B cell (primary cell): ENCODE results near the gene RIC8A. TPM values are rescaled to one million over a fixed set of nuclear protein-coding genes. Genes with fewer than 3 reads are reported as not detected.

ENCODE experiments used
- ATAC-seq: fragments of 200-7000 bp; cut with Tn5 transposase; one replicate; pipeline ENCODE4 v1.10.0; 2021; ENCODE audit warnings: low read depth, mild to moderate bottlenecking, moderate number of reproducible peaks, moderate library complexity
- CTCF ChIA-PET: fragments of 350-600 bp; sonication (Branson Sonifier 250); formaldehyde crosslinking; loops from one replicate; lab custom pipeline; 2021; ENCODE audit warnings: antibody characterized with exemption, inconsistent platforms; lab: Charles Lee
- POLR2A ChIA-PET: fragments of 350-600 bp; sonication (Branson Sonifier 250); formaldehyde crosslinking; loops from one replicate; lab custom pipeline; 2021; ENCODE audit warnings: antibody characterized with exemption; lab: Charles Lee
- DNase-seq: peaks from one replicate; pipeline ENCODE4 v3.0.0; 2013
- H2AFZ ChIP-seq: 2 replicates; pipeline ENCODE4 v1.6.1; 2012; ENCODE audit warnings: mild to moderate bottlenecking, low read depth, low read length; ENCODE audit not compliant: insufficient read depth, poor library complexity, severe bottlenecking
- H3K27ac ChIP-seq, 2 donors: 1 replicate in 1 of 2; 2 replicates in 1 of 2; pipeline ENCODE4 v1.5.1; 2012 to 2013; ENCODE audit warnings: low read length in 2 of 2, mild to moderate bottlenecking in 2 of 2, moderate library complexity in 1 of 2
- H3K27me3 ChIP-seq, 4 experiments: fragments of 200-600 bp in 1 of 4; sonication (generic) in 1 of 4; replicated peaks in 1 of 4; 1 replicate in 2 of 4; 2 replicates in 2 of 4; pipeline versions ENCODE4 v1.6.1 to v1.7.0; 2013 to 2016; ENCODE audit warnings: low read length in 3 of 4, mild to moderate bottlenecking in 2 of 4, mixed read lengths in 1 of 4, moderate library complexity in 1 of 4; ENCODE audit not compliant: insufficient read depth in 4 of 4, control insufficient read depth in 3 of 4; ENCODE audit errors: control extremely low read depth in 1 of 4
- H3K36me3 ChIP-seq, 2 experiments: replicated peaks in 1 of 2; 1 replicate in 1 of 2; 2 replicates in 1 of 2; pipeline versions ENCODE4 v1.6.1 to v1.7.1; 2013; ENCODE audit warnings: low read length in 1 of 2; ENCODE audit not compliant: insufficient read depth in 2 of 2, control insufficient read depth in 1 of 2; ENCODE audit errors: control extremely low read depth in 1 of 2, extremely low read depth in 1 of 2
- H3K4me1 ChIP-seq, 2 donors: fragments of 200-600 bp in 1 of 2; sonication (generic) in 1 of 2; 1 replicate in 1 of 2; 2 replicates in 1 of 2; pipeline versions ENCODE4 v1.5.1 to v1.6.1; 2013 to 2017; ENCODE audit warnings: low read length in 2 of 2; ENCODE audit not compliant: control insufficient read depth in 2 of 2, insufficient read depth in 2 of 2
- H3K4me2 ChIP-seq: replicated peaks from 2 replicates; pipeline ENCODE3; 2012; ENCODE audit warnings: mild to moderate bottlenecking, low read depth, low read length; ENCODE audit not compliant: poor library complexity, severe bottlenecking
- H3K4me3 ChIP-seq, 5 experiments: fragments of 200-600 bp in 1 of 5; sonication (generic) in 1 of 5; 1 replicate in 3 of 5; 2 replicates in 2 of 5; pipeline versions ENCODE4 v1.5.1 to v1.7.0; 2011 to 2016; ENCODE audit warnings: low read length in 4 of 5, mild to moderate bottlenecking in 4 of 5, low read depth in 2 of 5, control low read depth in 1 of 5, moderate library complexity in 1 of 5; ENCODE audit not compliant: insufficient read depth in 1 of 5; ENCODE audit errors: control extremely low read depth in 1 of 5, extremely low read depth in 1 of 5
- H3K79me2 ChIP-seq: fragments of 200-600 bp; sonication (generic); one replicate; pipeline ENCODE4 v1.6.0; 2016; ENCODE audit warnings: low read length; ENCODE audit not compliant: control insufficient read depth, insufficient read depth
- H3K9ac ChIP-seq: fragments of 200-600 bp; sonication (generic); 2 replicates; pipeline ENCODE4 v1.6.1; 2017; ENCODE audit warnings: mild to moderate bottlenecking, low read length, moderate library complexity
- H3K9me3 ChIP-seq, 3 donors: one replicate each; pipeline versions ENCODE4 v1.6.1 to v1.7.1; 2013; ENCODE audit warnings: low read length in 2 of 3; ENCODE audit not compliant: control insufficient read depth in 2 of 3, insufficient read depth in 1 of 3; ENCODE audit errors: control extremely low read depth in 1 of 3
- H4K20me1 ChIP-seq: 2 replicates; pipeline ENCODE4 v1.6.0; 2012; ENCODE audit warnings: mild to moderate bottlenecking, low read length; ENCODE audit not compliant: insufficient read depth, control insufficient read depth, poor library complexity, severe bottlenecking
- H3K27ac Mint-ChIP-seq: one replicate; pipeline ENCODE4 v1.8.0; 2021; ENCODE audit warnings: mixed read lengths
- H3K27me3 Mint-ChIP-seq: one replicate; pipeline ENCODE4 v1.8.0; 2021; ENCODE audit warnings: mixed read lengths
- H3K4me1 Mint-ChIP-seq: one replicate; pipeline ENCODE4 v1.8.0; 2021; ENCODE audit warnings: mixed read lengths
- H3K4me3 Mint-ChIP-seq: one replicate; pipeline ENCODE4 v1.8.0; 2021; ENCODE audit warnings: mixed read lengths
- H3K9me3 Mint-ChIP-seq: one replicate; pipeline ENCODE4 v1.8.0; 2022; ENCODE audit warnings: mixed read lengths; ENCODE audit not compliant: insufficient read depth
- EZH2 ChIP-seq: IDR thresholded peaks from 2 replicates; pipeline ENCODE4 v1.6.1; 2012; ENCODE audit warnings: borderline replicate concordance, low read depth, mild to moderate bottlenecking, moderate library complexity, low read length; ENCODE audit not compliant: insufficient read depth, poor library complexity, severe bottlenecking
- WGBS: methylation state at CpG from one replicate; pipeline ENCODE4 v1.1.5; 2013; ENCODE audit warnings: missing lambda C conversion rate; ENCODE audit not compliant: insufficient coverage; 5-methylcytosine and 5-hydroxymethylcytosine counted together
- intact Hi-C: fragments of 100-400 bp; cut with micrococcal nuclease; formaldehyde crosslinking; loops from one replicate; pipeline ENCODE4 v1.10.0; 2022
- polyA plus RNA-seq: library from polyadenylated mRNA; depleted of rRNA; stranded (reverse); fragments of >200 nt; gene quantifications from 2 replicates; pipeline ENCODE4 v1.2.3, GENCODE V29; 2012
- total RNA-seq, 2 donors: library from RNA; stranded (reverse); fragments of 120-200 nt in 1 of 2; gene quantifications; 1 replicate in 1 of 2; 2 replicates in 1 of 2; pipeline versions ENCODE4 v1.2.3 to v1.2.4, GENCODE V29; 2013 to 2022
- TF ChIP-seq, protein P1 (sequence below): fragments of 200-600 bp; IDR thresholded peaks from one replicate; pipeline ENCODE4 v1.8.0; 2022; ENCODE audit warnings: antibody characterized with exemption, mild to moderate bottlenecking

Gene RIC8A
- total and polyA plus RNA-seq, 2 donors (not counting 1 experiment from before 2014, with no cell fraction given), result 100 to 102 TPM

DNA sequence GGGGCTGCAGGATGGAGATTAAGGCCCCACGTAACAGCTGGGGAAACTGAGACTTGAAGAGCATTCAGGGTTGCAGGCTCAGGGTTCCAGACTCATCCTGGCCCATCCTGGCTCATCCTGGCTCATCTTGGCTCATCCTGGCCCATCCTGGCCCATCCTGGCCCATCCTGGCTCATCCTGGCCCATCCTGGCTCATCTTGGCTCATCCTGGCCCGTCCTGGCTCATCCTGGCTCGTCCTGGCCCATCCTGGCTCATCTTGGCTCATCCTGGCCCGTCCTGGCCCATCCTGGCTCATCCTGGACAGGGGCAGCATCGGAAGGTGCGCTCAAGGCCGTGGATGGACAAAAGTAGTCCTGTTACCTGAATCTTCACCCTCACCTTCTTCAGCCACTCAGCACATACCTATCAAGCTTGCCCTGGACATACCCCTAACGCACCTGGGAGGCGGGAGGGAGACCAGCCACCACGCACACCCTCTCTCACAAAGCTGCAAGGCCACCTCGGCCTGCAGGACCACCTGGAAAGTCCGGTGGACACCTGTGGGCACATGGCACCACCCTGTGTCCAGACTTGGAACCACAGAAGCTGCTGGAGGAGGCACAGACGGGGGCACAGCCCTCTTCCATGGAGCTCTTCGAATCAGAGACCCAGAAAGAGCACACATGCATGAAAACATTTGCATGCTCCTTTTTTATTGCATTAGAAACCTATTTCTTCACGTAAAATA lies 50.4 kb downstream of the RIC8A start:
- DNase-seq (no peak), ATAC-seq (peak; percentile 36)
- TF ChIP-seq EZH2, result no peak
- TF ChIP-seq, protein P1, sequence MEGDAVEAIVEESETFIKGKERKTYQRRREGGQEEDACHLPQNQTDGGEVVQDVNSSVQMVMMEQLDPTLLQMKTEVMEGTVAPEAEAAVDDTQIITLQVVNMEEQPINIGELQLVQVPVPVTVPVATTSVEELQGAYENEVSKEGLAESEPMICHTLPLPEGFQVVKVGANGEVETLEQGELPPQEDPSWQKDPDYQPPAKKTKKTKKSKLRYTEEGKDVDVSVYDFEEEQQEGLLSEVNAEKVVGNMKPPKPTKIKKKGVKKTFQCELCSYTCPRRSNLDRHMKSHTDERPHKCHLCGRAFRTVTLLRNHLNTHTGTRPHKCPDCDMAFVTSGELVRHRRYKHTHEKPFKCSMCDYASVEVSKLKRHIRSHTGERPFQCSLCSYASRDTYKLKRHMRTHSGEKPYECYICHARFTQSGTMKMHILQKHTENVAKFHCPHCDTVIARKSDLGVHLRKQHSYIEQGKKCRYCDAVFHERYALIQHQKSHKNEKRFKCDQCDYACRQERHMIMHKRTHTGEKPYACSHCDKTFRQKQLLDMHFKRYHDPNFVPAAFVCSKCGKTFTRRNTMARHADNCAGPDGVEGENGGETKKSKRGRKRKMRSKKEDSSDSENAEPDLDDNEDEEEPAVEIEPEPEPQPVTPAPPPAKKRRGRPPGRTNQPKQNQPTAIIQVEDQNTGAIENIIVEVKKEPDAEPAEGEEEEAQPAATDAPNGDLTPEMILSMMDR, result no peak
- ChIA-PET CTCF (interaction anchor here (0.6 to 2.8 kb wide), 10 partner anchors 8 to 91 kb away, joined by 3 to 16 read pairs (median 4); no protein-coding TSS in a partner anchor), POLR2A (interaction anchor here (0.6 to 2.3 kb wide), 7 partner anchors 9 to 97 kb away, joined by 3 to 34 read pairs (median 3); partner anchors contain the start of genes PSMD13 and SIRT3)
- H3K4me3 ChIP-seq, result no peak overlapping the region
- intact Hi-C loops, result no loop called here
- peaks cover 33% of the 10 kb centered on the region for H3K4me1 Mint-ChIP-seq
- no peaks in the 10 kb centered on the region for H3K27me3 ChIP-seq
- peak overlapping the region; percentile 59 for H2AFZ ChIP-seq
- no peak overlapping the region for H3K27ac ChIP-seq
- no peaks in the 10 kb centered on the region for H3K27me3 Mint-ChIP-seq
- H4K20me1 ChIP-seq, result no peaks in the 10 kb centered on the region
- peak overlapping the region; percentile 44 for H3K4me3 Mint-ChIP-seq
- H3K9ac ChIP-seq, result no peak overlapping the region
- H3K36me3 ChIP-seq, result peaks cover 0 to 6% of the 10 kb centered on the region in 2 experiments
- H3K9me3 ChIP-seq, result peaks cover 2 to 11% (median 4%) of the 10 kb centered on the region in 3 donors
- H3K9me3 Mint-ChIP-seq, result peaks cover 5% of the 10 kb centered on the region
- WGBS, result 87% methylated on average over 13 of the region's 15 CpGs
- H3K4me1 ChIP-seq, result peaks cover 17 to 22% of the 10 kb centered on the region in 2 donors
- H3K79me2 ChIP-seq, result no peaks in the 10 kb centered on the region
- H3K4me2 ChIP-seq, result peak overlapping the region; percentile 38
- peak overlapping the region; percentile 78 for H3K27ac Mint-ChIP-seq

DNA sequence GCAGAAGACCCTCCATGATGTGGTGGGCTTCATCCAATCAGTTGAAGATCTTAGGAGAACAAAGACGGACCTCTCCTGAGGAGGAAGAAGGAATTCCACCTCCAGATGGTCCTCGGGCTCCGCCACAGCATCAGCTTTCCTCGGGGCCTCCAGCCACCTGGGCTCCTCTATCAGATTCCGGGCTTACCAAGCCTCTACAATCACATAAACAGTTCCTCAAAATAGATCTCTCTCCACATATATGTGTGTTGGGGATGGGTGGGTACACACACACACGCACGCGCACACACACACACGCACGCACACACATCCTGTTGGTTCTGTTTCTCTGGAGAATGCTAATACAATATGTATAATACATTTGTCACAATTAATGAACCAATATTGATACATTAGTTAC lies 51.9 kb downstream of the RIC8A start:
- H3K4me2 ChIP-seq, result no peak overlapping the region
- intact Hi-C loops, result no loop called here
- peaks cover 5% of the 10 kb centered on the region for H3K9me3 Mint-ChIP-seq
- H3K9me3 ChIP-seq, result peaks cover 2 to 11% (median 4%) of the 10 kb centered on the region in 3 donors
- DNase-seq (no peak), ATAC-seq (no peak)
- no peaks in the 10 kb centered on the region for H3K36me3 ChIP-seq
- WGBS, result 67% methylated on average over 1 of the region's 10 CpGs
- no peak overlapping the region for H3K27ac Mint-ChIP-seq
- H3K79me2 ChIP-seq, result no peaks in the 10 kb centered on the region
- no peak overlapping the region for H3K4me3 ChIP-seq
- no peaks in the 10 kb centered on the region for H3K27me3 Mint-ChIP-seq
- H3K9ac ChIP-seq, result no peak overlapping the region
- no peak overlapping the region for H3K4me3 Mint-ChIP-seq
- CTCF ChIA-PET, result interaction anchor here (2.8 kb wide), 1 partner anchor 9 kb away, joined by 16 read pairs; no protein-coding TSS in a partner anchor
- no peak overlapping the region for H2AFZ ChIP-seq
- H3K27ac ChIP-seq, result no peak overlapping the region
- H3K4me1 Mint-ChIP-seq, result peaks cover 33% of the 10 kb centered on the region
- POLR2A ChIA-PET, result interaction anchor here (1.5 kb wide), 1 partner anchor 50 kb away, joined by 6 read pairs; no protein-coding TSS in a partner anchor
- no peaks in the 10 kb centered on the region for H3K27me3 ChIP-seq
- peaks cover 17 to 22% of the 10 kb centered on the region in 2 donors for H3K4me1 ChIP-seq
- TF ChIP-seq, protein P1, result no peak
- TF ChIP-seq EZH2, result no peak
- no peaks in the 10 kb centered on the region for H4K20me1 ChIP-seq
